Kidney (tissue), 14 donors: ENCODE measurements around the gene PDGFRB. TPM values are rescaled to one million over a fixed set of nuclear protein-coding genes. Genes with fewer than 3 reads are reported as not detected.

Experiments used
- DNase-seq, 5 donors: peaks; one replicate each; pipeline ENCODE4 v3.0.0-alpha.2; 2013 to 2020
- FAIRE-seq: peaks from 2 replicates; lab custom pipeline; 2012; peaks lifted over from hg19 to GRCh38; lab: Jason Lieb, UNC
- H3K27ac ChIP-seq, 2 donors: one replicate each; pipeline ENCODE4 v1.7.0; 2013; ENCODE audit warnings: low read depth in 2 of 2, low read length in 2 of 2, inconsistent platforms in 1 of 2
- H3K27me3 ChIP-seq: one replicate; pipeline ENCODE4 v1.7.1; 2013; ENCODE audit warnings: low read length, inconsistent platforms; ENCODE audit not compliant: control insufficient read depth, insufficient read depth
- H3K36me3 ChIP-seq, 3 donors: one replicate each; pipeline versions ENCODE4 v1.7.0 to v1.7.1; 2013; ENCODE audit warnings: low read length in 3 of 3, control low read depth in 1 of 3, inconsistent platforms in 1 of 3; ENCODE audit not compliant: insufficient read depth in 3 of 3, control insufficient read depth in 2 of 3
- H3K4me1 ChIP-seq, 3 donors: one replicate each; pipeline versions ENCODE4 v1.7.0 to v1.7.1; 2013; ENCODE audit warnings: low read length in 3 of 3, inconsistent platforms in 1 of 3, low read depth in 1 of 3; ENCODE audit not compliant: control insufficient read depth in 2 of 3, insufficient read depth in 2 of 3
- H3K4me3 ChIP-seq, 3 donors: one replicate each; pipeline versions ENCODE4 v1.7.0 to v1.8.1; 2013; ENCODE audit warnings: low read length in 3 of 3, control low read depth in 1 of 3, inconsistent platforms in 1 of 3
- H3K9ac ChIP-seq, 3 donors: one replicate each; pipeline versions ENCODE4 v1.7.0 to v1.7.1; 2013; ENCODE audit warnings: low read length in 3 of 3, control low read depth in 1 of 3, inconsistent platforms in 1 of 3
- H3K9me3 ChIP-seq, 3 donors: one replicate each; pipeline versions ENCODE4 v1.7.0 to v1.7.1; 2013; ENCODE audit warnings: low read length in 3 of 3, control low read depth in 1 of 3, inconsistent platforms in 1 of 3; ENCODE audit not compliant: control insufficient read depth in 2 of 3, insufficient read depth in 1 of 3
- intact Hi-C: fragments of 100-400 bp; cut with DNase I; formaldehyde crosslinking; loops from one replicate; pipeline ENCODE4 v1.11.1; 2022
- polyA plus RNA-seq: library from polyadenylated mRNA; stranded (reverse); fragments of 350-450 nt; fragmentation: Illumina TruSeq; extraction: RNeasy Lipid Tissue Mini Kit (QIAGEN cat#74804); gene quantifications from one replicate; pipeline ENCODE4 v1.2.3, GENCODE V29; 2014; ENCODE audit warnings: low read depth, low replicate concordance; ENCODE audit not compliant: insufficient read depth
- total RNA-seq: library from RNA; stranded (reverse); fragmentation: NEBNext Ultra II Directional; extraction: Animal tissue kit (Norgen Biotek cat#: 25700); gene quantifications from one replicate; pipeline ENCODE4 v1.2.1, GENCODE V29; 2021
- TF ChIP-seq, protein P1 (sequence below): IDR thresholded peaks from 3 replicates; pipeline ENCODE4 v1.5.1; 2012; ENCODE audit warnings: mild to moderate bottlenecking, moderate library complexity, borderline replicate concordance; ENCODE audit not compliant: insufficient read depth; ENCODE audit errors: extremely low read depth
- donor health status: control.
- donor health status: control.
- donor health status: control.
- donor health status: control.
- donor health status: control.
- donor health status: DM: yes; HTN: yes; CAD: no.
- donor health status: Normal renal cell carcinoma (clear cell type).

PDGFRB gene
- total and polyA plus RNA-seq, 2 donors from 2014 or later = 50.4 to 104 TPM

DNA sequence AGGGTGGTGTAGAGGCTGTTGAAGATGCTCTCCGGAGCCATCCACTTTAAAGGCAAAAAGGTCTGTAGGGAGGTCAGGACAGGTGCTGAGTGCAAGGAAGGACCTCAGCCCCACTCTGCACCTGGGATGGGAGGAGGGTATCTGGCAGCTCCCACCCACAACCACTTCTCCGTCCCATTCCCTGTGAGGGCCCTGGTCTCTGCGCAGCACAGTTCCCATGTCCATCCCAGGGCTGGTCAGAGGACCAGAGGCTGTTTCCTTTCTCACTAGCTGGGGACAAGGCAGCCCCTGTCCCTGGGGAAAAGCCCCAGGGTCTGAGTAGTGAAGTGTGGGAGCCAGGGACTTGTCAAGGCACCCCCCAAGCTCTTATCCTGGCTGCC lies 35.6 kb downstream of the PDGFRB start:
- H3K4me1 ChIP-seq = no peaks in the 10 kb centered on the region
- no peaks in the 10 kb centered on the region for H3K36me3 ChIP-seq
- no peak overlapping the region for H3K27ac ChIP-seq
- H3K9ac ChIP-seq = no peak overlapping the region
- DNase-seq (peak in 1 of 5 donors; percentile 36), FAIRE-seq (no peak)
- no peaks in the 10 kb centered on the region for H3K9me3 ChIP-seq
- H3K27me3 ChIP-seq = no peaks in the 10 kb centered on the region
- H3K4me3 ChIP-seq = no peak overlapping the region
- intact Hi-C loops = no loop called here
- TF ChIP-seq, protein P1, sequence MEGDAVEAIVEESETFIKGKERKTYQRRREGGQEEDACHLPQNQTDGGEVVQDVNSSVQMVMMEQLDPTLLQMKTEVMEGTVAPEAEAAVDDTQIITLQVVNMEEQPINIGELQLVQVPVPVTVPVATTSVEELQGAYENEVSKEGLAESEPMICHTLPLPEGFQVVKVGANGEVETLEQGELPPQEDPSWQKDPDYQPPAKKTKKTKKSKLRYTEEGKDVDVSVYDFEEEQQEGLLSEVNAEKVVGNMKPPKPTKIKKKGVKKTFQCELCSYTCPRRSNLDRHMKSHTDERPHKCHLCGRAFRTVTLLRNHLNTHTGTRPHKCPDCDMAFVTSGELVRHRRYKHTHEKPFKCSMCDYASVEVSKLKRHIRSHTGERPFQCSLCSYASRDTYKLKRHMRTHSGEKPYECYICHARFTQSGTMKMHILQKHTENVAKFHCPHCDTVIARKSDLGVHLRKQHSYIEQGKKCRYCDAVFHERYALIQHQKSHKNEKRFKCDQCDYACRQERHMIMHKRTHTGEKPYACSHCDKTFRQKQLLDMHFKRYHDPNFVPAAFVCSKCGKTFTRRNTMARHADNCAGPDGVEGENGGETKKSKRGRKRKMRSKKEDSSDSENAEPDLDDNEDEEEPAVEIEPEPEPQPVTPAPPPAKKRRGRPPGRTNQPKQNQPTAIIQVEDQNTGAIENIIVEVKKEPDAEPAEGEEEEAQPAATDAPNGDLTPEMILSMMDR = no peak

DNA sequence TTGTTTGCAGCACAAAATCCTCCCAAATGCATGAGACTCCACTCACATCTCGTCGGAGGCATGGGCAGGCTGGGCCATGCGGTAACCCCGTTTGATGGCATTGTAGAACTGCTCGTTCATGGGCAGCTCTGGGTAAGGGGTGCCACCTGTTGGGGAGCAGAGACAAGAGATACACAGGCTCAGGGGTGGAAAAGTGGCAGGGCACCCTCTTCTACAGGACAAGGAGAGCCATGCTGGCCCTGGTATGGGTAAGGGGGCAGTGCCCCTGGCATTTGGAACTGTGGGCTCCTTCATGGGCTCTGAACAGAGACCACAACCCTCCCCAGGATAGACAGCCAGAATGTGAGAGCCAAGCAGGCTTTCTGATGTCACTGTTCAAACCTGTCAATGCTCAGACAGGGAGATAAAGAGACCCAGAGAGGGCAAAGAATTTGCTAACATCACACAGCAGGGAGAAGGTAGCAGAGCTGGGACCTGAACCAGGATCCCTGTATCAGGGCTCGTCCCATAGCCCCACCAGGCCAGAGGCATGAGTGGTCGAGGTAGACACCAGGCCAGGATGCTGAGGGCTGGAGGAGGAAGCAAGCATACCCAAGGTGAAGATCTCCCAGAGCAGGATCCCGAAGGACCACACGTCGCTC lies 36.1 kb downstream of the PDGFRB start:
- no peak for FAIRE-seq
- H3K36me3 ChIP-seq = no peaks in the 10 kb centered on the region

DNA sequence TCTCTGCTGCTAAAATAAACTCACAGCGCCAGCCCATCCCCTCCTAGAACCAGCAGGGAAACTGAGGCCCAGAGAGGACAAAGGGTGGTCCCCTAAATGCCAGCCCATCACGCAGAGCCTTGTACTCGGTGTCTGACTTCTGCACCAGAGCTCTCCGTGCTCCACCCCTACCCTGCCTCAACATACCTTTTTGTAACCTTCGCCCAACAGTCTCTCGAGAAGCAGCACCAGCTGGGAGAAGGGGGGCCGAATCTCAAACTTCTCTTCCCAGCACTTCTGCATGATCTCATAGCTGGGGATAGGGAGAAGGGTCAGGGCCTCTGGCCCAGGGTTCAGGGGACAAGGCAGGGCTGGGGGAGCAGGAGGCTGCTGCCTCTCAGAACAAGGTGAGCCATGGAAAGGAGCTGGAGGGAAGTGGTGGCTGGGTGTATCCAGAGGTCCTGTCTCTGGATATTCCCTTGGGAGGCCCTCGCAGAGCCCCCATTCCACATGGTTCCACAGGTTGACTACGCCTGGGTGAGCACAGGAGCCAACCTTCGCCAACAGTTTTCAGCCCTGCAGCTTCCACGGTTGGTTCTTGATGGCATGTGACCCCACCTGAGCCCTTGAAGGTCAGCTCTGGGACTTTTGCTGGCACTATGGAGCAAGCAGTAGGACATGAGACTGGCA lies 37.0 kb downstream of the PDGFRB start:
- Histone ChIP-seq H3K27me3 (no peaks in the 10 kb centered on the region), H3K4me3 (no peak overlapping the region), H3K9ac (no peak overlapping the region), H3K4me1 (no peaks in the 10 kb centered on the region), H3K9me3 (no peaks in the 10 kb centered on the region), H3K27ac (no peak overlapping the region), H3K36me3 (no peaks in the 10 kb centered on the region)
- FAIRE-seq (no peak), DNase-seq (peak in 2 of 5 donors; percentile 4 to 45)
- TF ChIP-seq, protein P1 = no peak
- intact Hi-C loops = no loop called here

More for the DNA sequence above, 36.1 kb downstream of the PDGFRB start:
- peak in 1 of 5 donors; percentile 43 for DNase-seq
- Histone ChIP-seq H3K4me3 (no peak overlapping the region), H3K9me3 (no peaks in the 10 kb centered on the region), H3K27ac (no peak overlapping the region), H3K9ac (no peak overlapping the region), H3K4me1 (no peaks in the 10 kb centered on the region), H3K27me3 (no peaks in the 10 kb centered on the region)
- intact Hi-C loops = no loop called here
- TF ChIP-seq, protein P1 = no peak
